Stimulated activated CD8-positive, alpha-beta memory T cell treated with anti-CD3 and anti-CD28 coated beads, Interleukin-7, amount 100 ng/mL, for 24 hours (primary cell): Measurements from ENCODE around the gene ARHGEF33.

ENCODE experiments used
- DNase-seq: peaks from one replicate; pipeline ENCODE4 v3.0.0-alpha.2; 2020; ENCODE audit warnings: low read depth

The ARHGEF33 gene

DNA sequence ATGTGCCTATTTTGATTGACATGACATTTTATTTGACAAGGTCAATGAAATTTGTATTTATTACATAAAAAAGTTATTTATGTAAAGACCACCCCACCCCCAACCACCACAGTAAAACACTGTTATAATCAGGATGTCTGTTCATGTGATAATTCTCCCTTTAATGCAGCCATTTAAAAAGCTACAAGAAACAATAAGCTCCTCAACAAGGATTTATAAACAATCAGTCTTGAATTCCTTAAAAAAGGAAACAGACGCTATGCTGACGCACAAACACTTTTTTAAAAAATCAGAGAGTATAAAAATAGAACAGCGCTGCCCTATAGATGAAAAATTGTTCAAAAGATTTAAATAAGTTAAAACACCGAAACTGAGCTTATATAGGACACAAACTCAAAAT is 129.0 kb downstream of the ARHGEF33 start:
- DNase-seq, result no peak

DNA sequence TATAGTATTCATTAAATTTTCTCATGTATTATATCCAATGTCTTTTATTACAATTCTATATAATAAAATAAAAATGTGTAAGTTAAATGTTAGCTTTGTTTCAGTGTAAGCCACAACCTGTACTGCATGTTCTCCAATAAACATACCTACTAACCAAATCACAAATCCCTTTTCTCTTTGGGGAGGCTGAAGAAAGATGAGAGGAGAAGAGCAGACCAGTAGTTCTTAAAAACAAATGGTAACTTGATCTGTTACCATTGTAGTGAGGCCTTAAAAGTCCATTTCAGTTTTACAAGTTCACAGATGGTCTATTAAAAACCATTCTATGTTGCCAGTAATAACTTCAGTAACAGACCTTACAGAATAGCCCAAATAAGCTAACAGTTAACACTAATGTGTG is 130.7 kb downstream of the ARHGEF33 start:
- no peak for DNase-seq

DNA sequence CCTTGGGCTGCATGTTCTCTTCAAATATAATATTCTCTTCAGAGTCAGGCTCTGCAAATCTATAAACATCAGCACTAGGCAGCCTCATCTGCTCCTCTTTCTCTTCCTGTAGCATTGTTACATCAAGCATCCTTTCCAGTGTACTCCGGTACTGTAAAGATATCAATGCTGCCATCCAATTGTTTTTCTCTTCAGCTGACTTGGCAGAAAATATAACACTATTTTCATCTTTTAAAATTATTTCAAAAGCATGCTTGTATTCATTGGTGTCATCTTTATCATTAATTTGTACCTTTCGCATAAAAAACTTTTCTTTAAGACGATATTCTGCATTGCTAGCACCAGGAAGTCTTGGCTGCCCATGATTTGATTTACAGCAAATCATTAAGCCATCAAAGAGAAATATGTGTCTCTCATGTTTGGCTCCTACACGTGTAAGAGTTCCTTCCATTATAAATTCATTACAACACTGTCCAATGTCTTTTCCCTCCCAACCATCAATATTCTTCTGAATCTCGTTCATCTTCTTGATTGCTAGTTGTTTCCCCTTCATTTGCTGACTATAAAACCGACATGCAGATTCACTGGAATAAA is 133.1 kb downstream of the ARHGEF33 start:
- DNase-seq, result no peak

DNA sequence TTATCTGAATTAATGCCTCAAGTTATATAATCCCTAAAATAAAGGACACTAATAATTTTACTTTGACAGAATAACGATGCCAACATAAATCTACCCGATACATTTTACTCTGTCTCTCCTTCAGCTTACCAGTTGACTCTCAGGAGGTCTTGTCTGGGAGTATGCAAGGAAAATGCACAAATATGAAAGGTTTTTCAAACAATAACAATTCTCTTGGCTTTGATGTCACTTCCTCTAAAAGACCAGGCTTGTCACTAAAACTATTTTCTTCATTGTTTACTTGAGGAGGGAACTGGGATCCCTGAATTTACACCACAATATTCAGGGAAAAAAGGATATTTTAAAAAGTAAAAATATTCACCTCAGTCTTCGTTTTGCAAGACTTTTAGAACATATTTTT is 134.0 kb downstream of the ARHGEF33 start:
- DNase-seq, result no peak

DNA sequence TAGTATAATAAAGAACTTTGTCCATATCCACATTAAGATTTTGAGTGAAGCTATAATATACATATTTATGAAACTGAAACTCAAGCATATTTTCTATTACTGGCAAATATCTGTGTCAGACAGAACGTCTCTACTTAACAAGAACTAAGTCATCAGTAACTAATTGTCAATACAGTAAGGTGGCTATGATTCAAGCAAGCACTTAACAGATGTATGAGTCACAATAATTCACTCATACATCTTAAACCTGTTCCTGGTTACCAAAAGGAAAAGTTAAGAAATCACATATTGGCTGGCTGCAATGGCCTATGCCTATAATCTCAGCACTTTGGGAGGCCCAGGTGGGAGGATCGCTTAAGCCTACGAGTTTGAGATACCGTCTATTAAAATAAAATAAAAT is 135.2 kb downstream of the ARHGEF33 start:
- no peak for DNase-seq
